ENCODE data around the gene LNX1. TPM values are rescaled to one million over a fixed set of nuclear protein-coding genes. Genes with fewer than 3 reads are reported as not detected.
A peak's percentile ranks its signal among the peaks of the same experiment; 100 is the strongest.

LNX1 gene
- total and polyA plus RNA-seq, 5 donors from 2014 or later = 0.25 to 0.42 (median 0.32) TPM; not detected in 1

- no peak overlapping the region for H3K27ac Mint-ChIP-seq
- H3K36me3 Mint-ChIP-seq = peaks cover 42% of the 10 kb centered on the region
- H3K36me3 ChIP-seq (ENCODE audit: control insufficient read depth, insufficient read depth, low read length) = peaks cover 68% of the 10 kb centered on the region
Measured at GRCh38 chr4:53453385-53453784, 137.9 kb downstream of the LNX1 start.

GRCh38 chr4:53450773-53451172 is 140.5 kb downstream of the LNX1 start:
- Mint-ChIP-seq H3K9me3 (no peaks in the 10 kb centered on the region), H3K27ac (no peak overlapping the region), H3K36me3 (peaks cover 50% of the 10 kb centered on the region), H3K4me1 (peaks cover 14 to 27% (median 22%) of the 10 kb centered on the region in 4 donors), H3K4me3 (no peak overlapping the region), H3K27me3 (no peaks in the 10 kb centered on the region)
- H3K4me3 ChIP-seq (ENCODE audit: low read depth, low read length) = no peak overlapping the region
- H3K9me3 ChIP-seq (ENCODE audit: control insufficient read depth in 2 of 2, low read length in 2 of 2) = no peaks in the 10 kb centered on the region
- no peaks in the 10 kb centered on the region for H3K4me1 ChIP-seq (ENCODE audit: control insufficient read depth, insufficient read depth, low read length, poor library complexity, severe bottlenecking)
- H3K27ac ChIP-seq (ENCODE audit: insufficient read depth, low read length, poor library complexity, severe bottlenecking) = no peak overlapping the region
- ATAC-seq (ENCODE audit: low read depth in 2 of 2) = no peak
- no peak for DNase-seq
- H3K27me3 ChIP-seq (ENCODE audit: control insufficient read depth, insufficient read depth, low read length) = no peaks in the 10 kb centered on the region
- H3K36me3 ChIP-seq (ENCODE audit: control insufficient read depth, insufficient read depth, low read length) = peaks cover 63% of the 10 kb centered on the region

More at GRCh38 chr4:53453385-53453784, 137.9 kb downstream of the LNX1 start:
- Histone ChIP-seq H3K27ac (ENCODE audit: insufficient read depth, low read length, poor library complexity, severe bottlenecking) (no peak overlapping the region), H3K9me3 (ENCODE audit: control insufficient read depth in 2 of 2, low read length in 2 of 2) (no peaks in the 10 kb centered on the region), H3K4me1 (ENCODE audit: control insufficient read depth, insufficient read depth, low read length, poor library complexity, severe bottlenecking) (no peaks in the 10 kb centered on the region), H3K27me3 (ENCODE audit: control insufficient read depth, insufficient read depth, low read length) (no peaks in the 10 kb centered on the region), H3K4me3 (ENCODE audit: low read depth, low read length) (no peak overlapping the region)
- Mint-ChIP-seq H3K4me1 (peaks cover 4 to 14% (median 10%) of the 10 kb centered on the region in 4 donors), H3K27me3 (no peaks in the 10 kb centered on the region), H3K9me3 (no peaks in the 10 kb centered on the region), H3K4me3 (no peak overlapping the region)
- ATAC-seq (ENCODE audit: low read depth in 2 of 2) (no peak), DNase-seq (no peak)

GRCh38 chr4:53444954-53445353 is 146.3 kb downstream of the LNX1 start:
- peaks cover 0 to 1% (median 0%) of the 10 kb centered on the region in 7 donors for H3K9me3 Mint-ChIP-seq
- DNase-seq (no peak), ATAC-seq (ENCODE audit: low read depth in 2 of 2) (no peak)
- no peaks in the 10 kb centered on the region for H3K27me3 ChIP-seq (ENCODE audit: control insufficient read depth, insufficient read depth, low read length)
- peaks cover 68% of the 10 kb centered on the region for H3K36me3 ChIP-seq (ENCODE audit: control insufficient read depth, insufficient read depth, low read length)
- H3K4me1 Mint-ChIP-seq = peaks cover 20 to 39% (median 28%) of the 10 kb centered on the region in 4 donors
- peaks cover 55% of the 10 kb centered on the region for H3K36me3 Mint-ChIP-seq
- no peaks in the 10 kb centered on the region for H3K4me1 ChIP-seq (ENCODE audit: control insufficient read depth, insufficient read depth, low read length, poor library complexity, severe bottlenecking)
- no peaks in the 10 kb centered on the region for H3K27me3 Mint-ChIP-seq
- no peaks in the 10 kb centered on the region for H3K9me3 ChIP-seq (ENCODE audit: control insufficient read depth in 2 of 2, low read length in 2 of 2)
- no peak overlapping the region for H3K27ac Mint-ChIP-seq
- H3K4me3 ChIP-seq (ENCODE audit: low read depth, low read length) = no peak overlapping the region
- H3K27ac ChIP-seq (ENCODE audit: insufficient read depth, low read length, poor library complexity, severe bottlenecking) = no peak overlapping the region
- H3K4me3 Mint-ChIP-seq = no peak overlapping the region

- Mint-ChIP-seq H3K36me3 (peaks cover 62% of the 10 kb centered on the region), H3K4me1 (peaks cover 10 to 35% (median 20%) of the 10 kb centered on the region in 4 donors), H3K27me3 (no peaks in the 10 kb centered on the region), H3K4me3 (no peak overlapping the region), H3K27ac (peak overlapping the region in 1 of 3 donors; percentile 3), H3K9me3 (peaks cover 0 to 1% (median 0%) of the 10 kb centered on the region in 7 donors)
- H3K4me1 ChIP-seq (ENCODE audit: control insufficient read depth, insufficient read depth, low read length, poor library complexity, severe bottlenecking) = no peaks in the 10 kb centered on the region
- no peak overlapping the region for H3K4me3 ChIP-seq (ENCODE audit: low read depth, low read length)
- DNase-seq (no peak), ATAC-seq (ENCODE audit: low read depth in 2 of 2) (no peak)
- no peak overlapping the region for H3K27ac ChIP-seq (ENCODE audit: insufficient read depth, low read length, poor library complexity, severe bottlenecking)
- peaks cover 60% of the 10 kb centered on the region for H3K36me3 ChIP-seq (ENCODE audit: control insufficient read depth, insufficient read depth, low read length)
- H3K27me3 ChIP-seq (ENCODE audit: control insufficient read depth, insufficient read depth, low read length) = no peaks in the 10 kb centered on the region
- no peaks in the 10 kb centered on the region for H3K9me3 ChIP-seq (ENCODE audit: control insufficient read depth in 2 of 2, low read length in 2 of 2)
Measured at GRCh38 chr4:53441564-53441963, 149.7 kb downstream of the LNX1 start.

- H3K36me3 Mint-ChIP-seq = peaks cover 44% of the 10 kb centered on the region
- H3K9me3 Mint-ChIP-seq = no peaks in the 10 kb centered on the region
- no peak overlapping the region for H3K27ac Mint-ChIP-seq
- Histone ChIP-seq H3K4me1 (ENCODE audit: control insufficient read depth, insufficient read depth, low read length, poor library complexity, severe bottlenecking) (no peaks in the 10 kb centered on the region), H3K36me3 (ENCODE audit: control insufficient read depth, insufficient read depth, low read length) (peaks cover 44% of the 10 kb centered on the region), H3K27ac (ENCODE audit: insufficient read depth, low read length, poor library complexity, severe bottlenecking) (no peak overlapping the region), H3K4me3 (ENCODE audit: low read depth, low read length) (no peak overlapping the region), H3K9me3 (ENCODE audit: control insufficient read depth in 2 of 2, low read length in 2 of 2) (no peaks in the 10 kb centered on the region), H3K27me3 (ENCODE audit: control insufficient read depth, insufficient read depth, low read length) (no peaks in the 10 kb centered on the region)
- no peaks in the 10 kb centered on the region for H3K27me3 Mint-ChIP-seq
- DNase-seq = no peak
- ATAC-seq (ENCODE audit: low read depth in 2 of 2) = no peak
- no peak overlapping the region for H3K4me3 Mint-ChIP-seq
- H3K4me1 Mint-ChIP-seq = peaks cover 23 to 33% (median 27%) of the 10 kb centered on the region in 4 donors
Measured at GRCh38 chr4:53436251-53436650, 155.0 kb downstream of the LNX1 start.

GRCh38 chr4:53432528-53433424 is 158.5 kb downstream of the LNX1 start:
- H3K9me3 Mint-ChIP-seq = no peaks in the 10 kb centered on the region
- H3K27me3 ChIP-seq (ENCODE audit: control insufficient read depth, insufficient read depth, low read length) = no peaks in the 10 kb centered on the region
- peaks cover 3% of the 10 kb centered on the region for H3K4me1 ChIP-seq (ENCODE audit: control insufficient read depth, insufficient read depth, low read length, poor library complexity, severe bottlenecking)
- ATAC-seq (ENCODE audit: low read depth in 2 of 2) (no peak), DNase-seq (peak in 1 of 3 donors; percentile 21)
- no peaks in the 10 kb centered on the region for H3K27me3 Mint-ChIP-seq
- H3K36me3 Mint-ChIP-seq = peaks cover 47% of the 10 kb centered on the region
- peak overlapping the region in 1 of 3 donors; percentile 58 for H3K27ac Mint-ChIP-seq
- H3K27ac ChIP-seq (ENCODE audit: insufficient read depth, low read length, poor library complexity, severe bottlenecking) = no peak overlapping the region
- peaks cover 56% of the 10 kb centered on the region for H3K36me3 ChIP-seq (ENCODE audit: control insufficient read depth, insufficient read depth, low read length)
- no peaks in the 10 kb centered on the region for H3K9me3 ChIP-seq (ENCODE audit: control insufficient read depth in 2 of 2, low read length in 2 of 2)
- H3K4me3 Mint-ChIP-seq = no peak overlapping the region
- peaks cover 26 to 40% (median 29%) of the 10 kb centered on the region in 4 donors for H3K4me1 Mint-ChIP-seq
- H3K4me3 ChIP-seq (ENCODE audit: low read depth, low read length) = no peak overlapping the region

- Histone ChIP-seq H3K36me3 (ENCODE audit: control insufficient read depth, insufficient read depth, low read length) (peaks cover 65% of the 10 kb centered on the region), H3K4me1 (ENCODE audit: control insufficient read depth, insufficient read depth, low read length, poor library complexity, severe bottlenecking) (peaks cover 3% of the 10 kb centered on the region), H3K4me3 (ENCODE audit: low read depth, low read length) (no peak overlapping the region), H3K27me3 (ENCODE audit: control insufficient read depth, insufficient read depth, low read length) (no peaks in the 10 kb centered on the region), H3K9me3 (ENCODE audit: control insufficient read depth in 2 of 2, low read length in 2 of 2) (no peaks in the 10 kb centered on the region), H3K27ac (ENCODE audit: insufficient read depth, low read length, poor library complexity, severe bottlenecking) (no peak overlapping the region)
- H3K27me3 Mint-ChIP-seq = no peaks in the 10 kb centered on the region
- peaks cover 25 to 38% (median 27%) of the 10 kb centered on the region in 4 donors for H3K4me1 Mint-ChIP-seq
- no peaks in the 10 kb centered on the region for H3K9me3 Mint-ChIP-seq
- peaks cover 39% of the 10 kb centered on the region for H3K36me3 Mint-ChIP-seq
- peak; percentile 55 to 61 for ATAC-seq (ENCODE audit: low read depth in 2 of 2)
- no peak overlapping the region for H3K4me3 Mint-ChIP-seq
- H3K27ac Mint-ChIP-seq = no peak overlapping the region
- peak in 2 of 3 donors; percentile 15 to 37 for DNase-seq
Measured at GRCh38 chr4:53431052-53431451, 160.2 kb downstream of the LNX1 start.
